D721Med (cell line): ENCODE results near the gene RELT.

Experiments used
- DNase-seq: peaks from one replicate; pipeline ENCODE4 v3.0.0; 2011; ENCODE audit warnings: low spot score; ENCODE audit not compliant: insufficient read length
- FAIRE-seq: peaks from 2 replicates; lab custom pipeline; 2011; peaks lifted over from hg19 to GRCh38; lab: Jason Lieb, UNC
- CTCF ChIP-seq: IDR thresholded peaks from 2 replicates; pipeline ENCODE4 v1.5.1; 2012; ENCODE audit warnings: mild to moderate bottlenecking, control low read depth; ENCODE audit not compliant: insufficient read depth; ENCODE audit errors: missing control alignments

RELT gene

DNA sequence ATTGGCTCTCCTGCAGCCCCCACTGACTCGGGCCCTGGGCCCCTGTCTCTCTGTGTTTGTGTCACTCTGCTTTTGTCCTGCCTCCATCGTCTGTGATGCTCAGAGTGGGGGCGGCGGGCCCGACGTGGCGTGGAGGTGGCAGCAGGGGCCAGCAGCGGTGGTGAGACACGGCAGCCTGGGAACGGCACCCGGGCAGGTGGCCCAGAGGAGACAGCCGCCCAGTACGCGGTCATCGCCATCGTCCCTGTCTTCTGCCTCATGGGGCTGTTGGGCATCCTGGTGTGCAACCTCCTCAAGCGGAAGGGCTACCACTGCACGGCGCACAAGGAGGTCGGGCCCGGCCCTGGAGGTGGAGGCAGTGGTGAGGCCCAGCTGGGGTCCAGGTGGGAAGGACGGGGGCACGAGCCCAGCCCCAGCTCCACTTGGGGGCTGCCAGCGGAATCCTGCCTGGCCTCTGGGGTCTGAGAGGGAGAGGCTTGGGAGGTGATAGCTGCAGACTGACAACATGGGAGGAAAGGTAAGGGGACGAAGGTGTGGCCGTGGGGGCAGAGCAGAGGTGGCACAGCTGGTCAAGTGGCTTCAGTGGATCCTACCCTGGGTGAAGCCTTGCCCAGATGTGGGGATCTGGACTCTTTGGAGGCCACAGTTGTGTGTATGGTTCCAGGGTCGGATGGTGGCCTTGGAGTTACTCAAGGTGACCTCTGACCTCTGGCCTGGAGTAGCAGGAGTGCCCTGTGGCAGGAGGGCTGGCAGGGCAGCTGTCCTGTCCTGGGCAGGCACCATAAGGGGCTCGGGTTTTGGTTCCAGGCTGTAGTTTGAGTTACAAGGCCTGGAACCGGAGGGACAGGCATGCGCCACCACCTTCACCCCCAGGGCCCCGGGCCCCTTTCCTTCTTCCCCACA, 16.2 kb downstream of the RELT start:
- no peak for TF ChIP-seq CTCF
- DNase-seq (no peak), FAIRE-seq (no peak)

GRCh38 chr11:73393011-73393380, 16.8 kb downstream of the RELT start:
- DNase-seq: no peak
- no peak for FAIRE-seq
- TF ChIP-seq CTCF: no peak

GRCh38 chr11:73393479-73394415, 17.5 kb downstream of the RELT start:
- no peak for FAIRE-seq
- DNase-seq: peak; percentile 96
- peak; percentile 85 for TF ChIP-seq CTCF

DNA sequence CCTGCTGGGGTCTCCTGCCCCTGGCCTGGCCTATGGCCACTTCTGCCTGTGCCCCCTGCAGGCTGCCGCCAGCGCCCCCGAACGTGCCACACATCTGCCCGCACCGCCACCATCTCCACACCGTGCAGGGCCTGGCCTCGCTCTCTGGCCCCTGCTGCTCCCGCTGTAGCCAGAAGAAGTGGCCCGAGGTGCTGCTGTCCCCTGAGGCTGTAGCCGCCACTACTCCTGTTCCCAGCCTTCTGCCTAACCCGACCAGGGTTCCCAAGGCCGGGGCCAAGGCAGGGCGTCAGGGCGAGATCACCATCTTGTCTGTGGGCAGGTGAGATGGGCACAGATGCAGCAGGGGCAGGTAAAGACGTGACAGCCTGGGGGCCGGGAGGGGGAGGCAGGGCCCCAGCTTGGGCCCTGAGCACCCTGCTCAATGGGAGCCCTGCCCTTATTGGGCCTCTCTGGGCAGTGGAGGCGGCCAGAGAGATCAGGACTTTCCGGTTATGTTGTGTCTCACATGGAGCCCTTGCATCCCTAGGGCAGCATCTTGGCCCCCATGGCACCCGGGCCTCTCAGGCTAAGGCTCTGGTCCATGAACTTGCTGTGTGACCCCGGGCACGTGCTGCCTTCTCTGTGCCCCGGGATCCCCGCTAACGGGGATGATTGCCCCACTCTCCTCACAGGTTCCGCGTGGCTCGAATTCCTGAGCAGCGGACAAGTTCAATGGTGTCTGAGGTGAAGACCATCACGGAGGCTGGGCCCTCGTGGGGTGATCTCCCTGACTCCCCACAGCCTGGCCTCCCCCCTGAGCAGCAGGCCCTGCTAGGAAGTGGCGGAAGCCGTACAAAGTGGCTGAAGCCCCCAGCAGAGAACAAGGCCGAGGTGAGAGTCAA, 18.5 kb downstream of the RELT start:
- no peak for TF ChIP-seq CTCF
- FAIRE-seq: no peak

GRCh38 chr11:73395297-73396208, 19.4 kb downstream of the RELT start:
- TF ChIP-seq CTCF: no peak

More for the DNA sequence above, 18.5 kb downstream of the RELT start:
- DNase-seq: no peak

DNA sequence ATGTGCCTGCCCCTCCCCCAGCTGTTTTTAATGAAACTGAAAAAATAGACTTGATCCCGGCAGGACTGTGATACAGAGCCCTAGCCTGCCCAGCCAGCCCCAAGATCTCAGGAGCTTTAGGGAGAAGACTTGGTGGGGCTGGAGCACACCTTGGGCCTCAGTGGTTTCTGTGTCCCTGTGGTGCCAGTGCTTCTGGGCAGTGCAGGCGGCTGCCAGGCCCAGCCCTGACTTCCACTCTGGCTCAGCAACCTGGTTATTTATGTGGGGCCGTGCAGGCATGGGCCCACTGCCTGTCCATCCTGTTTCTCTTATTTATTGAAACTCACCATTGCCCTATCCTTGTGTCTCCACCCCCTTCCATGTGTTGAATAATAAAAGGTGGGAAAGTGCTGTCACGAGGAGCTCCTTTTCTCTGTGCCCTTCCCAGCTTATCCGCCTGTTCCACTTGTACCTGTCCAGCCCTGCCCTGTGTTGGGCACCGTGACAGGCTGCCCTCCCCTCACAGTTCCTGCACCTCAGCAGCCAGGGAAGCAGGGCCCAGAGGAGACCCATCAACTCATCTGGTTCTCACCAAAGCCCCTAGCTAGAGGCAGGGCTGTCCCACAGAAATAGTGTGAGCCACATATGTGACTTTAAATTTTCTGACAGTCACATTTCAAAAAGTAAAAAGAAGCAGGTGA, 20.2 kb downstream of the RELT start:
- DNase-seq: no peak
- TF ChIP-seq CTCF: no peak
- FAIRE-seq: no peak

More at GRCh38 chr11:73395297-73396208, 19.4 kb downstream of the RELT start:
- no peak for DNase-seq
- FAIRE-seq: no peak
